C4-2B (cell line): ENCODE results near the gene EXOC3L4.

Source experiments
- H3K27ac ChIP-seq: fragments of 450-650 bp; 2 replicates; pipeline ENCODE4 v1.5.1; 2017
- ZFX ChIP-seq: fragments of 450-650 bp; IDR thresholded peaks from 2 replicates; pipeline ENCODE4 v1.6.1; 2017
- TF ChIP-seq, protein P1 (sequence below): fragments of 450-650 bp; conservative IDR thresholded peaks from 2 replicates; pipeline ENCODE4 v1.5.1; 2017; ENCODE audit warnings: mild to moderate bottlenecking

Gene EXOC3L4

DNA sequence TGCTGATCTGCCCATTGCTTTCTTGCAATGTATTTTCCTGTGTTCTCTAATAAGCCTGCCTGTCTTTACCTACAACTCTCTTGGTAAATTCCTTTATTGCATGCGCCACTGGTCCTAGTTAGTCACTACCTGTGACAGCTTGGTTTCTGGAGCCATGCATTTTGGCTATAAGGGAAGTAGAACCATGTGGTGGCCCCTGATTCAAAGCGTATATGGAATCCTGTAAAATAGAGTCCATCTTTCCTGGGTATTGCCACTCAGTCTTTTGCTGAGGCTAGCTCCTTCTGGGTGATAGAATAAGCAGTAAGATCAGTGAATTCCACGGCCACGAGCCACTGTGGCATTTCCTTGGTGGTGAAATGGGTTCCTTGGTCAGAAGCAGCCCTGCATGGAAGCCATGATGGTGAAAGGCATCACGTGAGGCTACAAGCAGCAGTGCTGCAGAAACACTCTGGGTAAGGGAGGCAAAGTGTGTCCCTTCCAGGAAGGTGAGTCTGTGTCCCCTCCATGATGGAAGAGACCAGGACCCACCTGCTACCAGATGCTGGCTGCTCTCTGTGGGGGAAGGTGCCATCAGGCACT is 48.3 kb downstream of the EXOC3L4 start:
- H3K27ac ChIP-seq: peak overlapping the region; percentile 16; the same call in 1 of the 2 replicates
- TF ChIP-seq, protein P1, sequence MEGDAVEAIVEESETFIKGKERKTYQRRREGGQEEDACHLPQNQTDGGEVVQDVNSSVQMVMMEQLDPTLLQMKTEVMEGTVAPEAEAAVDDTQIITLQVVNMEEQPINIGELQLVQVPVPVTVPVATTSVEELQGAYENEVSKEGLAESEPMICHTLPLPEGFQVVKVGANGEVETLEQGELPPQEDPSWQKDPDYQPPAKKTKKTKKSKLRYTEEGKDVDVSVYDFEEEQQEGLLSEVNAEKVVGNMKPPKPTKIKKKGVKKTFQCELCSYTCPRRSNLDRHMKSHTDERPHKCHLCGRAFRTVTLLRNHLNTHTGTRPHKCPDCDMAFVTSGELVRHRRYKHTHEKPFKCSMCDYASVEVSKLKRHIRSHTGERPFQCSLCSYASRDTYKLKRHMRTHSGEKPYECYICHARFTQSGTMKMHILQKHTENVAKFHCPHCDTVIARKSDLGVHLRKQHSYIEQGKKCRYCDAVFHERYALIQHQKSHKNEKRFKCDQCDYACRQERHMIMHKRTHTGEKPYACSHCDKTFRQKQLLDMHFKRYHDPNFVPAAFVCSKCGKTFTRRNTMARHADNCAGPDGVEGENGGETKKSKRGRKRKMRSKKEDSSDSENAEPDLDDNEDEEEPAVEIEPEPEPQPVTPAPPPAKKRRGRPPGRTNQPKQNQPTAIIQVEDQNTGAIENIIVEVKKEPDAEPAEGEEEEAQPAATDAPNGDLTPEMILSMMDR: no peak
- TF ChIP-seq ZFX: no peak

DNA sequence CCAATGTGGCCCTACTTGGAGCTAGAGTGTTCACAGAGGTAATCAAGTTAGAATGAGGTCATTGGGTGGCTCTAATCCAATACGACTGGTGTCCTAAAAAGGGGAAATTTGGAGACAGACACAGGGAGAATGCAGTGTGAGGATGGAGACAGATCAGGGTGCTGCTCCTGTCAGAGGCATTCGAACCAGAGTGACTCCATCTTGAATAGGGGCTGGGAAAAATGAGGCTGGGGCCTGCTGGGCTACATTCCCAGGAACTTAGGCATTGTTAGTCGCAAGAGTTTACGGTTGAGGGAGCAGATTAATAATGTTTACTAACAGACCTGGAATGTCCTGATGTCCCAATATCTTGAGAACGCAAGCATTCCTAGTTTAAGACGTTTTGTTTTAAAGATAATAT is 49.0 kb downstream of the EXOC3L4 start:
- no peak for TF ChIP-seq ZFX
- TF ChIP-seq, protein P1: no peak
- peak overlapping the region; percentile 16; the same call in 1 of the 2 replicates for H3K27ac ChIP-seq

GRCh38 chr14:103144085-103144484 is 49.6 kb downstream of the EXOC3L4 start:
- H3K27ac ChIP-seq: no peak overlapping the region
- no peak for TF ChIP-seq ZFX
- TF ChIP-seq, protein P1: no peak

GRCh38 chr14:103146141-103146709 is 51.7 kb downstream of the EXOC3L4 start:
- no peak overlapping the region for H3K27ac ChIP-seq
- TF ChIP-seq, protein P1: no peak
- TF ChIP-seq ZFX: no peak

- TF ChIP-seq, protein P1: no peak
- TF ChIP-seq ZFX: no peak
- peak overlapping the region; percentile 64 for H3K27ac ChIP-seq
Observed at GRCh38 chr14:103149351-103150237, 55.1 kb downstream of the EXOC3L4 start.

- H3K27ac ChIP-seq: no peak overlapping the region
Observed at GRCh38 chr14:103151270-103151945, 56.9 kb downstream of the EXOC3L4 start.

More at GRCh38 chr14:103151270-103151945, 56.9 kb downstream of the EXOC3L4 start:
- TF ChIP-seq, protein P1: no peak
- no peak for TF ChIP-seq ZFX
